Measurements from ENCODE around the gene FOXE3.

GRCh38 chr1:47445823-47446550 is 29.9 kb downstream of the FOXE3 start:
- TF ChIP-seq CTCF (IDR thresholded peaks at IDR 0.05; ENCODE audit: low read length), result no peak
- no peak for TF ChIP-seq EZH2 (optimal IDR thresholded peaks at IDR 0.05; ENCODE audit: low read depth, low read length)
